Measurements from ENCODE around the gene HPSE2. TPM values are rescaled to one million over a fixed set of nuclear protein-coding genes. Genes with fewer than 3 reads are reported as not detected.

The HPSE2 gene
- total RNA-seq, 1 experiment from 2014 or later = 0.20 TPM

DNA sequence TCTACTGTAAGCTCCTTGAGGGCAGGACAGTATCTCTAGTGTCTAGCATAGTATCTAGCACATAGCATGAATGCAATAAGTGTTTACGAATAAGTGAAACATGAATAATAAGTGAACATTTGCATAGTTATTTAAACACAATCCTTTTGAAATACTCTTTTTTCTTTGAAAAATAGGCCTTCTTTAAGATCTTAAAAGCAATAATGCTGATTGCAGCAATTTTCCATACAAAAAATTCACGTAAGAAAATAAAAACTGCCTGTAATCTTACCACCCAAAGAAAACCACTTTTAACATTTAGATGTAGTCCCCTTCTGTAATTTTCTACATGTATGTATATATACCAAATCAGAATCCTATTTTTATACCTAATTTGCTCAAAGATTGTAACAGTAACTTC lies 626.4 kb downstream of the HPSE2 start:
- Histone ChIP-seq H2BK120ac (ENCODE audit: low read depth, low read length, poor library complexity, severe bottlenecking) (no peak overlapping the region), H3T11ph (ENCODE audit: low read length) (no peak overlapping the region), H2AK5ac (ENCODE audit: insufficient read length, low read length) (no peak overlapping the region), H3K4me2 (ENCODE audit: insufficient read depth, insufficient read length, low read length) (no peak overlapping the region), H2BK20ac (ENCODE audit: low read depth, low read length, poor library complexity, severe bottlenecking) (no peak overlapping the region), H3K79me2 (ENCODE audit: insufficient read depth, low read length) (no peaks in the 10 kb centered on the region), H4K5ac (ENCODE audit: insufficient read length, low read depth, low read length) (no peak overlapping the region), H3K18ac (ENCODE audit: insufficient read length, low read depth, low read length) (no peak overlapping the region), H3K27me3 (ENCODE audit: insufficient read depth, low read length) (no peaks in the 10 kb centered on the region), H3K4me1 (ENCODE audit: insufficient read depth, low read length) (no peaks in the 10 kb centered on the region; the same call in 1 of the 2 replicates), H3K9ac (ENCODE audit: extremely low read depth, insufficient read length, low read length) (no peak overlapping the region), H3K56ac (ENCODE audit: insufficient read length, low read depth, low read length) (no peak overlapping the region), H2AFZ (ENCODE audit: low read length) (no peak overlapping the region), H3K23ac (ENCODE audit: insufficient read length, low read depth, low read length) (no peak overlapping the region), H4K8ac (replicated peaks; ENCODE audit: insufficient read length, low read depth, low read length) (no peak overlapping the region), H3K14ac (ENCODE audit: insufficient read depth, low read length) (no peak overlapping the region), H2BK5ac (ENCODE audit: insufficient read length, low read length) (no peak overlapping the region), H2BK12ac (ENCODE audit: insufficient read length, low read depth, low read length) (no peak overlapping the region), H4K91ac (ENCODE audit: insufficient read length, low read depth, low read length) (no peak overlapping the region), H3K23me2 (ENCODE audit: insufficient read length, low read depth, low read length, poor library complexity, severe bottlenecking) (no peaks in the 10 kb centered on the region), H2BK15ac (ENCODE audit: low read depth, low read length) (no peak overlapping the region), H3K79me1 (ENCODE audit: insufficient read depth, low read depth, low read length, poor library complexity, severe bottlenecking) (no peaks in the 10 kb centered on the region), H4K20me1 (ENCODE audit: control insufficient read depth, insufficient read depth, insufficient read length) (no peaks in the 10 kb centered on the region), H3K27ac (ENCODE audit: insufficient read length, low read depth, low read length) (no peak overlapping the region), H3K9me3 (ENCODE audit: control insufficient read depth, low read depth, low read length) (no peaks in the 10 kb centered on the region), H3K4ac (ENCODE audit: low read depth, low read length) (no peak overlapping the region)
- Mint-ChIP-seq H3K36me3 (ENCODE audit: insufficient read depth in 1 of 3, low read depth in 3 of 3) (no peaks in the 10 kb centered on the region; a peak in 2 of 7 replicates), H3K9me3 (no peaks in the 10 kb centered on the region), H3K27ac (no peak overlapping the region), H3K4me1 (peaks cover 6 to 9% of the 10 kb centered on the region in 2 experiments), H3K4me3 (no peak overlapping the region), H3K27me3 (ENCODE audit: low read depth) (no peaks in the 10 kb centered on the region)
- TF ChIP-seq, protein P1, sequence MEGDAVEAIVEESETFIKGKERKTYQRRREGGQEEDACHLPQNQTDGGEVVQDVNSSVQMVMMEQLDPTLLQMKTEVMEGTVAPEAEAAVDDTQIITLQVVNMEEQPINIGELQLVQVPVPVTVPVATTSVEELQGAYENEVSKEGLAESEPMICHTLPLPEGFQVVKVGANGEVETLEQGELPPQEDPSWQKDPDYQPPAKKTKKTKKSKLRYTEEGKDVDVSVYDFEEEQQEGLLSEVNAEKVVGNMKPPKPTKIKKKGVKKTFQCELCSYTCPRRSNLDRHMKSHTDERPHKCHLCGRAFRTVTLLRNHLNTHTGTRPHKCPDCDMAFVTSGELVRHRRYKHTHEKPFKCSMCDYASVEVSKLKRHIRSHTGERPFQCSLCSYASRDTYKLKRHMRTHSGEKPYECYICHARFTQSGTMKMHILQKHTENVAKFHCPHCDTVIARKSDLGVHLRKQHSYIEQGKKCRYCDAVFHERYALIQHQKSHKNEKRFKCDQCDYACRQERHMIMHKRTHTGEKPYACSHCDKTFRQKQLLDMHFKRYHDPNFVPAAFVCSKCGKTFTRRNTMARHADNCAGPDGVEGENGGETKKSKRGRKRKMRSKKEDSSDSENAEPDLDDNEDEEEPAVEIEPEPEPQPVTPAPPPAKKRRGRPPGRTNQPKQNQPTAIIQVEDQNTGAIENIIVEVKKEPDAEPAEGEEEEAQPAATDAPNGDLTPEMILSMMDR (conservative IDR thresholded peaks at IDR 0.05) = no peak
- no CpG with 5 or more reads among the region's 2 CpGs for WGBS (ENCODE audit: extremely low coverage, insufficient read length, low lambda C conversion rate)
- DNase-seq = no peak
